ENCODE measurements around the gene MTAP.

Gene MTAP

GRCh38 chr9:21852754-21853153 is 50.3 kb downstream of the MTAP start:
- no peak for DNase-seq
- Histone ChIP-seq H3K36me3 (replicated peaks; ENCODE audit: insufficient read depth, low read length) (no peaks in the 10 kb centered on the region), H3K79me2 (ENCODE audit: low read length) (no peaks in the 10 kb centered on the region), H3K9me2 (replicated peaks; ENCODE audit: insufficient read depth, low read length) (no peaks in the 10 kb centered on the region), H3K27ac (ENCODE audit: low read length) (no peak overlapping the region), H3K4me1 (ENCODE audit: low read length) (no peaks in the 10 kb centered on the region), H3K4me3 (ENCODE audit: low read length) (no peak overlapping the region), H3K27me3 (replicated peaks; ENCODE audit: insufficient read depth, low read length) (no peaks in the 10 kb centered on the region), H3K9me3 (replicated peaks; ENCODE audit: insufficient read depth, low read length) (no peaks in the 10 kb centered on the region), H4K20me1 (ENCODE audit: insufficient read depth, low read length) (no peaks in the 10 kb centered on the region), H3K9ac (ENCODE audit: low read length) (no peak overlapping the region), H3F3A (ENCODE audit: insufficient read depth, low read length) (no peaks in the 10 kb centered on the region), H3K4me2 (ENCODE audit: low read depth, low read length) (no peak overlapping the region), H2AFZ (ENCODE audit: low read length) (no peak overlapping the region)
- TF ChIP-seq EZH2 (optimal IDR thresholded peaks at IDR 0.05; ENCODE audit: low read depth, low read length) = no peak
- no peak for TF ChIP-seq CTCF (IDR thresholded peaks at IDR 0.05; ENCODE audit: low read length)
- no peak for TF ChIP-seq EZH2phosphoT487 (IDR thresholded peaks at IDR 0.05; ENCODE audit: low read length)

- Histone ChIP-seq H4K20me1 (ENCODE audit: insufficient read depth, low read length) (no peaks in the 10 kb centered on the region), H3K27me3 (replicated peaks; ENCODE audit: insufficient read depth, low read length) (no peaks in the 10 kb centered on the region), H3K4me1 (ENCODE audit: low read length) (no peaks in the 10 kb centered on the region), H3K27ac (ENCODE audit: low read length) (no peak overlapping the region), H3K4me3 (ENCODE audit: low read length) (no peak overlapping the region), H3K36me3 (replicated peaks; ENCODE audit: insufficient read depth, low read length) (no peaks in the 10 kb centered on the region), H3K79me2 (ENCODE audit: low read length) (no peaks in the 10 kb centered on the region), H3F3A (ENCODE audit: insufficient read depth, low read length) (no peaks in the 10 kb centered on the region), H3K9me2 (replicated peaks; ENCODE audit: insufficient read depth, low read length) (no peaks in the 10 kb centered on the region), H3K9ac (ENCODE audit: low read length) (no peak overlapping the region), H3K9me3 (replicated peaks; ENCODE audit: insufficient read depth, low read length) (no peaks in the 10 kb centered on the region), H2AFZ (ENCODE audit: low read length) (no peak overlapping the region), H3K4me2 (ENCODE audit: low read depth, low read length) (no peak overlapping the region)
- no peak for DNase-seq
- TF ChIP-seq EZH2phosphoT487 (IDR thresholded peaks at IDR 0.05; ENCODE audit: low read length) (no peak), CTCF (IDR thresholded peaks at IDR 0.05; ENCODE audit: low read length) (no peak), EZH2 (optimal IDR thresholded peaks at IDR 0.05; ENCODE audit: low read depth, low read length) (no peak)
These were observed 51.0 kb downstream of the MTAP start for GRCh38 chr9:21853414-21853813.

- Histone ChIP-seq H3F3A (ENCODE audit: insufficient read depth, low read length) (no peaks in the 10 kb centered on the region), H3K9me3 (replicated peaks; ENCODE audit: insufficient read depth, low read length) (no peaks in the 10 kb centered on the region), H4K20me1 (ENCODE audit: insufficient read depth, low read length) (no peaks in the 10 kb centered on the region), H3K4me3 (ENCODE audit: low read length) (no peak overlapping the region), H3K9me2 (replicated peaks; ENCODE audit: insufficient read depth, low read length) (no peaks in the 10 kb centered on the region), H3K9ac (ENCODE audit: low read length) (no peak overlapping the region), H3K4me2 (ENCODE audit: low read depth, low read length) (no peak overlapping the region), H3K36me3 (replicated peaks; ENCODE audit: insufficient read depth, low read length) (no peaks in the 10 kb centered on the region), H3K79me2 (ENCODE audit: low read length) (no peaks in the 10 kb centered on the region), H2AFZ (ENCODE audit: low read length) (no peak overlapping the region), H3K27me3 (replicated peaks; ENCODE audit: insufficient read depth, low read length) (no peaks in the 10 kb centered on the region), H3K4me1 (ENCODE audit: low read length) (no peaks in the 10 kb centered on the region), H3K27ac (ENCODE audit: low read length) (no peak overlapping the region)
- DNase-seq = no peak
- TF ChIP-seq EZH2phosphoT487 (IDR thresholded peaks at IDR 0.05; ENCODE audit: low read length) (no peak), CTCF (IDR thresholded peaks at IDR 0.05; ENCODE audit: low read length) (no peak), EZH2 (optimal IDR thresholded peaks at IDR 0.05; ENCODE audit: low read depth, low read length) (no peak)
These were observed 51.7 kb downstream of the MTAP start for GRCh38 chr9:21854119-21854518.

Measured in MM.1S (cell line).